Neural cell (in vitro differentiated cells): Measurements from ENCODE around the gene IGSF23. TPM values are rescaled to one million over a fixed set of nuclear protein-coding genes. Genes with fewer than 3 reads are reported as not detected.

Experiments
- H2AFZ ChIP-seq: fragments of 200-600, 300-800 bp; sonication (generic), shearing (Covaris generic); 2 replicates; pipeline ENCODE4 v1.6.0; 2014; ENCODE audit warnings: low read depth, mild to moderate bottlenecking, antibody characterized with exemption, low read length, moderate library complexity
- H3F3A ChIP-seq: fragments of 200-600 bp; shearing (Covaris generic); 2 replicates; pipeline ENCODE4 v1.6.1; 2016; ENCODE audit warnings: mild to moderate bottlenecking, moderate library complexity, mixed read lengths, antibody characterized with exemption, low read length; ENCODE audit not compliant: insufficient read depth, poor library complexity, severe bottlenecking
- H3K27ac ChIP-seq: fragments of 200-600, 300-800 bp; sonication (generic), shearing (Covaris generic); 2 replicates; pipeline ENCODE4 v1.5.1; 2014; ENCODE audit warnings: mild to moderate bottlenecking, low read length, moderate library complexity
- H3K27me3 ChIP-seq: fragments of 300-800, 200-600 bp; sonication (generic), shearing (Covaris generic); 2 replicates; pipeline ENCODE4 v1.6.0; 2014; ENCODE audit warnings: mild to moderate bottlenecking, low read depth, low read length, moderate library complexity; ENCODE audit not compliant: insufficient read depth
- H3K36me3 ChIP-seq: fragments of 300-800, 200-600 bp; sonication (generic), shearing (Covaris generic); 2 replicates; pipeline ENCODE4 v1.5.1; 2014; ENCODE audit warnings: mild to moderate bottlenecking, antibody characterized with exemption, low read length, moderate library complexity; ENCODE audit not compliant: insufficient read depth
- H3K4me2 ChIP-seq: fragments of 300-800, 200-600 bp; sonication (generic), shearing (Covaris generic); 2 replicates; pipeline ENCODE4 v1.6.0; 2014; ENCODE audit warnings: mild to moderate bottlenecking, low read length
- H3K4me3 ChIP-seq: fragments of 300-800, 200-600 bp; sonication (generic), shearing (Covaris generic); 2 replicates; pipeline ENCODE4 v1.5.1; 2014; ENCODE audit warnings: mild to moderate bottlenecking, low read length, moderate library complexity
- H3K79me2 ChIP-seq: fragments of 200-600 bp; shearing (Covaris generic); replicated peaks from 2 replicates; pipeline ENCODE4 v1.6.0; 2014; ENCODE audit warnings: mild to moderate bottlenecking, low read length, moderate library complexity; ENCODE audit not compliant: insufficient read depth
- H3K9ac ChIP-seq: fragments of 300-800, 200-600 bp; sonication (generic), shearing (Covaris generic); 2 replicates; pipeline ENCODE4 v1.6.1; 2016; ENCODE audit warnings: mild to moderate bottlenecking, low read length, mixed read lengths
- H3K9me2 ChIP-seq: fragments of 200-600 bp; shearing (Covaris generic); 2 replicates; pipeline ENCODE4 v1.6.1; 2016; ENCODE audit warnings: mild to moderate bottlenecking, low read length, mixed read lengths; ENCODE audit not compliant: insufficient read depth
- H3K9me3 ChIP-seq: fragments of 200-600, 300-800 bp; sonication (generic), shearing (Covaris generic); 2 replicates; pipeline ENCODE4 v1.6.1; 2016; ENCODE audit warnings: mild to moderate bottlenecking, mixed run types, low read length, moderate library complexity, mixed read lengths
- H4K20me1 ChIP-seq: fragments of 200-600 bp; shearing (Covaris generic); 2 replicates; pipeline ENCODE4 v1.6.1; 2016; ENCODE audit warnings: mild to moderate bottlenecking, mixed run types; ENCODE audit not compliant: insufficient read depth
- CTCF ChIP-seq: fragments of 450-650 bp; IDR thresholded peaks from 2 replicates; pipeline ENCODE4 v1.5.1; 2014; ENCODE audit warnings: antibody characterized with exemption, mild to moderate bottlenecking, moderate library complexity; ENCODE audit not compliant: poor library complexity, severe bottlenecking
- EP300 ChIP-seq: fragments of 450-650 bp; conservative IDR thresholded peaks from 2 replicates; pipeline ENCODE4 v1.6.1; 2014; ENCODE audit warnings: antibody characterized with exemption, mild to moderate bottlenecking, moderate library complexity; ENCODE audit not compliant: poor library complexity, severe bottlenecking
- EZH2 ChIP-seq: fragments of 200-600, 300-800 bp; shearing (Covaris generic), sonication (generic); IDR thresholded peaks from 2 replicates; pipeline ENCODE4 v1.6.1; 2014; ENCODE audit warnings: antibody characterized with exemption, low read length, borderline replicate concordance, mild to moderate bottlenecking; ENCODE audit not compliant: insufficient read depth, poor library complexity, severe bottlenecking
- MXI1 ChIP-seq: fragments of 450-650 bp; conservative IDR thresholded peaks from 2 replicates; pipeline ENCODE4 v1.6.1; 2014; ENCODE audit warnings: antibody characterized with exemption, mild to moderate bottlenecking; ENCODE audit not compliant: poor library complexity, severe bottlenecking
- POLR2AphosphoS5 ChIP-seq: IDR thresholded peaks from 2 replicates; pipeline ENCODE4 v1.6.1; 2012
- RAD21 ChIP-seq: fragments of 450-650 bp; conservative IDR thresholded peaks from 2 replicates; pipeline ENCODE4 v1.6.1; 2014; ENCODE audit warnings: antibody characterized with exemption, mild to moderate bottlenecking, moderate library complexity
- REST ChIP-seq: IDR thresholded peaks from 2 replicates; pipeline ENCODE4 v1.6.1; 2012; ENCODE audit warnings: borderline replicate concordance
- SMC3 ChIP-seq: fragments of 450-650 bp; conservative IDR thresholded peaks from 2 replicates; pipeline ENCODE4 v1.6.1; 2014; ENCODE audit warnings: antibody characterized with exemption, mild to moderate bottlenecking, moderate library complexity; ENCODE audit not compliant: poor library complexity
- TAF1 ChIP-seq: IDR thresholded peaks from 2 replicates; pipeline ENCODE4 v1.6.1; 2012; ENCODE audit warnings: low read depth
- polyA plus RNA-seq: library from polyadenylated mRNA; depleted of rRNA; stranded (reverse); fragments of >200 nt; gene quantifications from 2 replicates; pipeline ENCODE4 v1.2.3, GENCODE V29; 2014

IGSF23 gene
- polyA plus RNA-seq, 1 donor from 2014 or later = not detected

GRCh38 chr19:44661205-44661604, 47.8 kb downstream of the IGSF23 start:
- H3K9ac ChIP-seq = no peak overlapping the region
- peaks cover 5% of the 10 kb centered on the region for H3K36me3 ChIP-seq
- no peak overlapping the region for H3K4me2 ChIP-seq
- H3K4me3 ChIP-seq = no peak overlapping the region
- TF ChIP-seq TAF1 = no peak
- no peak for TF ChIP-seq REST
- H3K79me2 ChIP-seq = no peaks in the 10 kb centered on the region
- H3K9me2 ChIP-seq = no peaks in the 10 kb centered on the region
- no peak overlapping the region for H3K27ac ChIP-seq
- no peaks in the 10 kb centered on the region for H4K20me1 ChIP-seq
- no peaks in the 10 kb centered on the region for H3K9me3 ChIP-seq
- no peak overlapping the region for H2AFZ ChIP-seq
- H3K27me3 ChIP-seq = no peaks in the 10 kb centered on the region
- no peaks in the 10 kb centered on the region for H3F3A ChIP-seq

- H3K36me3 ChIP-seq = peaks cover 5% of the 10 kb centered on the region
Observed at GRCh38 chr19:44661904-44662303, 48.5 kb downstream of the IGSF23 start.

More at GRCh38 chr19:44661904-44662303, 48.5 kb downstream of the IGSF23 start:
- no peaks in the 10 kb centered on the region for H4K20me1 ChIP-seq
- no peaks in the 10 kb centered on the region for H3K79me2 ChIP-seq
- no peak overlapping the region for H3K4me3 ChIP-seq
- H3K9me2 ChIP-seq = no peaks in the 10 kb centered on the region
- TF ChIP-seq MXI1 = no peak
- no peak for TF ChIP-seq TAF1
- no peak for TF ChIP-seq RAD21
- no peak for TF ChIP-seq EP300
- no peak for TF ChIP-seq POLR2AphosphoS5
- TF ChIP-seq REST = no peak
- no peak for TF ChIP-seq SMC3
- TF ChIP-seq EZH2 = no peak
- TF ChIP-seq CTCF = no peak
- H3K9me3 ChIP-seq = no peaks in the 10 kb centered on the region
- H2AFZ ChIP-seq = no peak overlapping the region
- H3K27ac ChIP-seq = no peak overlapping the region
- no peak overlapping the region for H3K9ac ChIP-seq
- no peaks in the 10 kb centered on the region for H3F3A ChIP-seq
- H3K4me2 ChIP-seq = no peak overlapping the region
- H3K27me3 ChIP-seq = no peaks in the 10 kb centered on the region
